IMR-90 (cell line): ENCODE results near the gene FDXR. TPM values are rescaled to one million over a fixed set of nuclear protein-coding genes. Genes with fewer than 3 reads are reported as not detected.

Experiments
- ATAC-seq: fragments of 200-7000 bp; cut with Tn5 transposase; 2 replicates; pipeline ENCODE4 v1.9.1; 2020; ENCODE audit warnings: low read depth, mild to moderate bottlenecking, moderate library complexity
- BruUV-seq: library from RNA; stranded (reverse); fragments of 400-500 nt; replicated peaks from 2 replicates; lab custom pipeline; 2021; lab: Mats Ljungman, UMichigan
- CTCF ChIA-PET: fragments of 300-600 bp; formaldehyde crosslinking; extraction: SDS; loops from one replicate; lab custom pipeline; 2021; ENCODE audit warnings: antibody characterized with exemption; lab: Yijun Ruan, JAX
- POLR2A ChIA-PET: fragments of 300-600 bp; sonication (Branson Sonifier 250); formaldehyde crosslinking; loops from one replicate; lab custom pipeline; 2022; ENCODE audit warnings: antibody characterized with exemption; ENCODE audit not compliant: unreplicated experiment; lab: Charles Lee
- DNase-seq: peaks from one replicate; pipeline ENCODE4 v3.0.0; 2013
- H2AFZ ChIP-seq: replicated peaks from 2 replicates; pipeline ENCODE3; 2013; ENCODE audit warnings: low read length, mild to moderate bottlenecking; ENCODE audit not compliant: poor library complexity
- H2AK5ac ChIP-seq: 2 replicates; pipeline ENCODE4 v1.6.1; 2013; ENCODE audit warnings: low read depth, low read length, inconsistent platforms
- H2AK9ac ChIP-seq: replicated peaks from 2 replicates; pipeline ENCODE3; 2013; ENCODE audit warnings: mild to moderate bottlenecking, low read depth, low read length, moderate library complexity; ENCODE audit not compliant: poor library complexity
- H2BK120ac ChIP-seq: 2 replicates; pipeline ENCODE4 v1.6.1; 2013; ENCODE audit warnings: low read depth, low read length, inconsistent platforms
- H2BK15ac ChIP-seq: 3 replicates; pipeline ENCODE4 v1.6.1; 2013; ENCODE audit warnings: low read depth, low read length, inconsistent platforms
- H2BK20ac ChIP-seq: 2 replicates; pipeline ENCODE4 v1.6.1; 2013; ENCODE audit warnings: low read depth, mild to moderate bottlenecking, inconsistent platforms, low read length, moderate library complexity
- H2BK5ac ChIP-seq: 2 replicates; pipeline ENCODE4 v1.6.1; 2013; ENCODE audit warnings: mild to moderate bottlenecking, low read depth, low read length, inconsistent platforms; ENCODE audit not compliant: poor library complexity, severe bottlenecking
- H3K14ac ChIP-seq: replicated peaks from 2 replicates; pipeline ENCODE4 v1.6.1; 2013; ENCODE audit warnings: low read depth, low read length, inconsistent platforms
- H3K18ac ChIP-seq: 2 replicates; pipeline ENCODE4 v1.6.1; 2013; ENCODE audit warnings: low read depth, low read length, control low read depth
- H3K23ac ChIP-seq: 2 replicates; pipeline ENCODE4 v1.6.1; 2013; ENCODE audit warnings: low read depth, low read length, inconsistent platforms
- H3K27ac ChIP-seq: 2 replicates; pipeline ENCODE4 v1.5.1; 2013; ENCODE audit warnings: mild to moderate bottlenecking, control low read depth, low read length; ENCODE audit not compliant: insufficient read depth
- H3K27me3 ChIP-seq: 2 replicates; pipeline ENCODE4 v1.6.1; 2013; ENCODE audit warnings: low read length; ENCODE audit not compliant: control insufficient read depth, insufficient read depth
- H3K36me3 ChIP-seq: 2 replicates; pipeline ENCODE4 v1.6.1; 2013; ENCODE audit warnings: low read length, mixed read lengths; ENCODE audit not compliant: control insufficient read depth, insufficient read depth
- H3K4ac ChIP-seq: 2 replicates; pipeline ENCODE4 v1.6.1; 2013; ENCODE audit warnings: low read depth, low read length, inconsistent platforms
- H3K4me1 ChIP-seq: 2 replicates; pipeline ENCODE4 v1.6.1; 2013; ENCODE audit warnings: low read length, mixed read lengths; ENCODE audit not compliant: control insufficient read depth, insufficient read depth
- H3K4me2 ChIP-seq: 2 replicates; pipeline ENCODE4 v1.6.1; 2013; ENCODE audit warnings: low read depth, mild to moderate bottlenecking, control low read depth, low read length, moderate library complexity
- H3K4me3 ChIP-seq: 2 replicates; pipeline ENCODE4 v1.5.1; 2013; ENCODE audit warnings: low read depth, mild to moderate bottlenecking, control low read depth, low read length, moderate library complexity; ENCODE audit not compliant: insufficient read depth
- H3K56ac ChIP-seq: 2 replicates; pipeline ENCODE4 v1.6.1; 2013; ENCODE audit warnings: low read length, inconsistent platforms; ENCODE audit not compliant: insufficient read depth; ENCODE audit errors: extremely low read depth
- H3K79me1 ChIP-seq, 2 experiments: 2 replicates each; pipeline ENCODE4 v1.6.1; 2013; ENCODE audit warnings: low read length in 2 of 2, inconsistent platforms in 1 of 2, low read depth in 1 of 2
- H3K9ac ChIP-seq: 2 replicates; pipeline ENCODE4 v1.6.1; 2013; ENCODE audit warnings: low read depth, low read length, control low read depth
- H3K9me1 ChIP-seq: 2 replicates; pipeline ENCODE4 v1.6.1; 2013; ENCODE audit warnings: low read length, inconsistent platforms; ENCODE audit not compliant: insufficient read depth
- H3K9me3 ChIP-seq: 2 replicates; pipeline ENCODE4 v1.6.1; 2013; ENCODE audit warnings: low read length; ENCODE audit not compliant: control insufficient read depth, insufficient read depth
- H4K20me1 ChIP-seq: 2 replicates; pipeline ENCODE4 v1.6.1; 2013; ENCODE audit warnings: low read length, inconsistent platforms; ENCODE audit not compliant: insufficient read depth
- H4K5ac ChIP-seq: 2 replicates; pipeline ENCODE4 v1.6.1; 2013; ENCODE audit warnings: mild to moderate bottlenecking, low read depth, low read length, control low read depth
- H4K8ac ChIP-seq, 2 experiments: 2 replicates each; pipeline ENCODE4 v1.6.1; 2013; ENCODE audit warnings: low read depth in 2 of 2, low read length in 2 of 2, control low read depth in 1 of 2, inconsistent platforms in 1 of 2
- H4K91ac ChIP-seq: 2 replicates; pipeline ENCODE4 v1.6.1; 2013; ENCODE audit warnings: low read depth, low read length, inconsistent platforms; ENCODE audit not compliant: insufficient read depth
- CHD1 ChIP-seq: IDR thresholded peaks from 2 replicates; pipeline ENCODE4 v1.6.1; 2012; ENCODE audit warnings: low read depth, low read length, improper control_type of control experiment
- WGBS, 2 experiments: methylation state at CpG; one replicate each; pipeline versions ENCODE4 v1.1.5 to v1.1.7; 2013; ENCODE audit warnings: missing lambda C conversion rate in 2 of 2; ENCODE audit not compliant: insufficient read length in 1 of 2; ENCODE audit errors: extremely low coverage in 2 of 2; 5-methylcytosine and 5-hydroxymethylcytosine counted together
- dilution Hi-C: fragments of 300-500 bp; cut with HindIII; formaldehyde crosslinking; loops from one replicate; pipeline ENCODE4 v1.14.3; 2018; ENCODE audit warnings: low sequenced_read_pairs; ENCODE audit not compliant: unreplicated experiment
- in situ Hi-C: fragments of 300-500 bp; cut with MboI; formaldehyde crosslinking; loops from 3 replicates; pipeline ENCODE4 v1.14.3; 2019; ENCODE audit warnings: low sequenced_read_pairs, inconsistent platforms, mixed read lengths
- intact Hi-C: fragments of 100-400 bp; cut with micrococcal nuclease; formaldehyde crosslinking; loops from 2 replicates; pipeline ENCODE4 v1.10.0; 2022
- polyA plus RNA-seq, 3 experiments: library from polyadenylated mRNA; depleted of rRNA; stranded (reverse); fragments of >200 nt; gene quantifications; 2 replicates each; pipeline ENCODE4 v1.2.3, GENCODE V29; 2012; ENCODE audit warnings: low replicate concordance in 1 of 3
- total RNA-seq: library from RNA; depleted of rRNA; stranded (reverse); fragments of >200 nt; gene quantifications from 2 replicates; pipeline ENCODE4 v1.2.3, GENCODE V29; 2012

Gene FDXR
- total and polyA plus RNA-seq, 2 of the 4 experiments (the other 2 are of a cell fraction), result 12.4 to 18.6 TPM

DNA sequence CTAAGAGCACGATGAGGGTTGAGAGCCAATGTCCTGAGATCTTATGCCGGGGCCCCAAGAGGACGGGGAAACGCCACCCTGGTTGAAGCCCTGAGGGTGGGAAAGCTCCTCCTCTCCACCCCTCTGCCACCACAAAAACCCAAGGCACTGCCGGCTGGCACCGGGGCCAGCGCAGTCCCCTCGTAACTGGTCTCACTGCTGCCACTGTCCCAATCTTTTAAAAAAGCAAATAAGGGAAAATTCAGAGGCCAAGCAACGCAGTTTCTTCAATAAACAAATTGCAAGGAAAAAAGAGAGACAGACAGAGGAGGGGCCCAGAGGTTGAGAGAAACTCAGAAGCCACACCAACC lies 19.8 kb downstream of the FDXR start:
- H3K4me2 ChIP-seq, result no peak overlapping the region
- no peak overlapping the region for H2AK5ac ChIP-seq
- no peak overlapping the region for H2BK20ac ChIP-seq
- TF ChIP-seq CHD1, result no peak
- no peak for ATAC-seq
- ChIA-PET CTCF (interaction anchor here (0.7 kb wide), 1 partner anchor 14 kb away, joined by 3 read pairs; no protein-coding TSS in a partner anchor), POLR2A (no interaction called here)
- no peak overlapping the region for H3K18ac ChIP-seq
- dilution Hi-C loops (no loop called here), in situ Hi-C loops (loop anchor here (25.0 kb wide), 1 partner anchor 641 kb away; the partner anchor contains the start of genes RPL38 and TTYH2), intact Hi-C loops (no loop called here)
- no peak overlapping the region for H4K5ac ChIP-seq
- H4K20me1 ChIP-seq, result no peaks in the 10 kb centered on the region; the same call in 1 of the 2 replicates
- H3K27me3 ChIP-seq, result peaks cover 65% of the 10 kb centered on the region
- no TSS peak for BruUV-seq
- no peak overlapping the region for H3K4ac ChIP-seq
- H2BK120ac ChIP-seq, result no peak overlapping the region
- no peak overlapping the region for H3K9ac ChIP-seq
- H3K14ac ChIP-seq, result no peak overlapping the region
- H3K79me1 ChIP-seq, result no peaks in the 10 kb centered on the region
- H3K23ac ChIP-seq, result no peak overlapping the region
- H3K9me3 ChIP-seq, result peaks cover 2% of the 10 kb centered on the region; the same call in 1 of the 2 replicates
- no peaks in the 10 kb centered on the region for H3K9me1 ChIP-seq
- no peak overlapping the region for H4K91ac ChIP-seq
- H3K36me3 ChIP-seq, result no peaks in the 10 kb centered on the region
- no peak for DNase-seq
- H2AK9ac ChIP-seq, result peak overlapping the region; percentile 1
- no peak overlapping the region for H3K56ac ChIP-seq
- no CpG with 5 or more reads among the region's 9 CpGs for WGBS, 2 experiments
- H4K8ac ChIP-seq, result no peak overlapping the region
- H2BK5ac ChIP-seq, result no peak overlapping the region
- no peak overlapping the region for H2AFZ ChIP-seq
- H3K4me1 ChIP-seq, result no peaks in the 10 kb centered on the region; the same call in 1 of the 2 replicates
- no peak overlapping the region for H3K4me3 ChIP-seq
- no peak overlapping the region for H3K27ac ChIP-seq
- H2BK15ac ChIP-seq, result no peak overlapping the region
